NB4 (cell line): ENCODE measurements around the gene M1AP.
A peak's percentile ranks its signal among the peaks of the same experiment; 100 is the strongest.

Experiments
- DNase-seq: peaks from one replicate; pipeline ENCODE4 v3.0.0; 2010; ENCODE audit warnings: low read depth
- H3K4me3 ChIP-seq: one replicate; pipeline ENCODE4 v1.5.1; 2011; ENCODE audit warnings: mild to moderate bottlenecking, low read depth, low read length, moderate library complexity
- CTCF ChIP-seq: IDR thresholded peaks from one replicate; pipeline ENCODE4 v1.5.1; 2012; ENCODE audit warnings: low read depth, low read length
- MAX ChIP-seq: IDR thresholded peaks from 2 replicates; pipeline ENCODE4 v1.6.1; 2011; ENCODE audit warnings: low read depth, low read length
- MYC ChIP-seq: IDR thresholded peaks from 2 replicates; pipeline ENCODE4 v1.6.1; 2011; ENCODE audit warnings: low read depth, low read length
- POLR2A ChIP-seq: IDR thresholded peaks from 2 replicates; pipeline ENCODE4 v1.6.1; 2011; ENCODE audit warnings: mild to moderate bottlenecking; ENCODE audit not compliant: insufficient read length; ENCODE audit errors: extremely low read depth

M1AP gene

GRCh38 chr2:74576863-74577229 lies 71.3 kb downstream of the M1AP start:
- TF ChIP-seq MYC: peak; percentile 52; the same call in 1 of the 2 replicates
- TF ChIP-seq MAX: peak; percentile 43; the same call in 1 of the 2 replicates
- no peak for TF ChIP-seq POLR2A
- no peak for TF ChIP-seq CTCF
- no peak overlapping the region for H3K4me3 ChIP-seq
- peak; percentile 93 for DNase-seq

- no peak for TF ChIP-seq POLR2A
- TF ChIP-seq MYC: no peak
- no peak for TF ChIP-seq CTCF
- 0 out of 2 replicates have a peak, but pooled peaks have one; percentile 6 for TF ChIP-seq MAX
- no peak overlapping the region for H3K4me3 ChIP-seq
- DNase-seq: no peak
Measured at GRCh38 chr2:74576211-74576862, 71.8 kb downstream of the M1AP start.

- DNase-seq: no peak
- TF ChIP-seq POLR2A: no peak
- no peak for TF ChIP-seq CTCF
- no peak for TF ChIP-seq MYC
- no peak for TF ChIP-seq MAX
- no peak overlapping the region for H3K4me3 ChIP-seq
Measured at GRCh38 chr2:74575320-74575719, 72.8 kb downstream of the M1AP start.

- TF ChIP-seq CTCF: no peak
- no peak for TF ChIP-seq MYC
- peak; percentile 46 for TF ChIP-seq POLR2A
- TF ChIP-seq MAX: peak; percentile 40
- H3K4me3 ChIP-seq: peak overlapping the region; percentile 54
- DNase-seq: peak; percentile 96
Measured at GRCh38 chr2:74573747-74574562, 74.2 kb downstream of the M1AP start.

GRCh38 chr2:74572178-74572925 lies 75.8 kb downstream of the M1AP start:
- H3K4me3 ChIP-seq: no peak overlapping the region
- TF ChIP-seq MYC (no peak), CTCF (no peak), MAX (no peak), POLR2A (no peak)
- no peak for DNase-seq
